Measurements from ENCODE around the gene CTBP2.

- TF ChIP-seq POLR2A (IDR thresholded peaks at IDR 0.05), result no peak
- TF ChIP-seq, protein P1, sequence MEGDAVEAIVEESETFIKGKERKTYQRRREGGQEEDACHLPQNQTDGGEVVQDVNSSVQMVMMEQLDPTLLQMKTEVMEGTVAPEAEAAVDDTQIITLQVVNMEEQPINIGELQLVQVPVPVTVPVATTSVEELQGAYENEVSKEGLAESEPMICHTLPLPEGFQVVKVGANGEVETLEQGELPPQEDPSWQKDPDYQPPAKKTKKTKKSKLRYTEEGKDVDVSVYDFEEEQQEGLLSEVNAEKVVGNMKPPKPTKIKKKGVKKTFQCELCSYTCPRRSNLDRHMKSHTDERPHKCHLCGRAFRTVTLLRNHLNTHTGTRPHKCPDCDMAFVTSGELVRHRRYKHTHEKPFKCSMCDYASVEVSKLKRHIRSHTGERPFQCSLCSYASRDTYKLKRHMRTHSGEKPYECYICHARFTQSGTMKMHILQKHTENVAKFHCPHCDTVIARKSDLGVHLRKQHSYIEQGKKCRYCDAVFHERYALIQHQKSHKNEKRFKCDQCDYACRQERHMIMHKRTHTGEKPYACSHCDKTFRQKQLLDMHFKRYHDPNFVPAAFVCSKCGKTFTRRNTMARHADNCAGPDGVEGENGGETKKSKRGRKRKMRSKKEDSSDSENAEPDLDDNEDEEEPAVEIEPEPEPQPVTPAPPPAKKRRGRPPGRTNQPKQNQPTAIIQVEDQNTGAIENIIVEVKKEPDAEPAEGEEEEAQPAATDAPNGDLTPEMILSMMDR (IDR thresholded peaks at IDR 0.05), result no peak
- TF ChIP-seq POLR2AphosphoS5 (IDR thresholded peaks at IDR 0.05), result no peak
Observed at GRCh38 chr10:124990671-124991625, 169.4 kb downstream of the CTBP2 start.

All from gastroesophageal sphincter (tissue), 3 donors.